ENCODE measurements around the gene ELMO1.

Gene ELMO1

DNA sequence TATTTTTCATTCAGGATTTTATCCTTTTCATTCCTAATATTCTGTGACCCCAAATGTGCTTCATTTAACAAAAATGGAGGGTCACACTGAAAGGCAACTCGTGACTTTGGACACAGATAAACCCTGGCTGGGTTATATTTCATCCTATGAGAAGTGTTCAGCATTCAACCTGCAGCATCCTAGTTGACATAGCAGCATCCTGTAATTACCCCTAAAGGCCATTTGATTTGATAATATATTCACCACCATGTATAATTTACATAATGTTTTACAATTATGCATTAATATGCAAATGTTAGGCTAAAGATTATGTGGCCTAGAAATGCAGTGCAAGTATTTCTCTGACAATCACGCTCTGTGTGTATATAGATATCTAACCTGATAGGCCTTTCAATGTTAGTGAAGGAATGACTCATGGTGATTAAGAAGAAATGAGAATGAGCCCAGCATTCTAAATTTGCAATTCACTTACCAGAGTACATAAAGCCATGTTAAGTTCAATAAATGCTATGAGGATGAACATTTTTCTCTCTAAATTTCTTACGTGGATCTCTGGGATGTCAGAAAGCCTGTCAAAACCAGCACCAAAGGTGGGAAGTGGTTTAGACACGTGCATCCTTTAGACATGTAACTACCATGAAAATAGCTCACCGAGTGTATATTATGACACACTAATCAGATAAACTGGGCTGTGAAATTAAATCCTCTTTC lies 386.7 kb downstream of the ELMO1 start:
- no peak overlapping the region for H3K27ac ChIP-seq
- DNase-seq = no peak
- H3K9me3 ChIP-seq (ENCODE audit: severe bottlenecking) = no peaks in the 10 kb centered on the region
- no peak overlapping the region for H3K4me3 ChIP-seq (ENCODE audit: low read depth, low read length)
- H3K27me3 ChIP-seq (ENCODE audit: insufficient read depth, low read depth, severe bottlenecking) = no peaks in the 10 kb centered on the region
- TF ChIP-seq CTCF (IDR thresholded peaks at IDR 0.05; ENCODE audit: low read depth, low read length) = no peak
- H3K36me3 ChIP-seq = no peaks in the 10 kb centered on the region

GRCh38 chr7:37056234-37056912 lies 392.3 kb downstream of the ELMO1 start:
- no peak for DNase-seq
- no peaks in the 10 kb centered on the region for H3K27me3 ChIP-seq (ENCODE audit: insufficient read depth, low read depth, severe bottlenecking)
- no peak for TF ChIP-seq CTCF (IDR thresholded peaks at IDR 0.05; ENCODE audit: low read depth, low read length)

DNA sequence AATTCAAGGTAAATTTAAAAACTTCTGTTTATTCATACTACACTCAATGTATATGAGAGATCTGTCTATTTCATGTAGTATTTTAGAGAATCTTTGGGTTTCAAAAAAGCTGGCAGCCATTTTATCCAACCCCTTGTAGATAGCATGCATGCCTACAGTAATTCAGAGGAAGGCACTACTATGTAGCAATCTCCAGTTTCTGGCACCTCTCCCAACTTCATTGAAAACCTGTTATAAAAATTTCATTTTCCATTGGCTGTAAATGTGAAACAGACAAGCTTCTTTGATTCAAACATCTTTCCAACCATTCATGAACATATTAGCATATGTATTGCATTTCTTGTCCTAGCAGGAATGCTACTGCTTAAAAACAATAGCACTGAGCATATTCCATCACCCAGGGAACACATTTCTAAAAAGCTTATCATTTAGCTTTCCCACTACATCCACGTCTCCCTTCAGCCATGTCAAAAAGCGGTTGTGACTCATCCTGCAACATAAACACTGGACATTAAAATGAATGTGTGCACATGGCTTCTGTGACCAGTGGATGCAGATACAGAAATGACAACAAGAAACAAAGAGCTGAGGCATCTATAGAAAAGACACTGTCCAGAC lies 393.9 kb downstream of the ELMO1 start:
- no peak for TF ChIP-seq CTCF (IDR thresholded peaks at IDR 0.05; ENCODE audit: low read depth, low read length)
- no peaks in the 10 kb centered on the region for H3K9me3 ChIP-seq (ENCODE audit: severe bottlenecking)
- DNase-seq = no peak
- H3K27me3 ChIP-seq (ENCODE audit: insufficient read depth, low read depth, severe bottlenecking) = no peaks in the 10 kb centered on the region
- H3K27ac ChIP-seq = no peak overlapping the region
- no peak overlapping the region for H3K4me3 ChIP-seq (ENCODE audit: low read depth, low read length)
- no peaks in the 10 kb centered on the region for H3K36me3 ChIP-seq

More at GRCh38 chr7:37056234-37056912, 392.3 kb downstream of the ELMO1 start:
- no peak overlapping the region for H3K4me3 ChIP-seq (ENCODE audit: low read depth, low read length)
- no peaks in the 10 kb centered on the region for H3K9me3 ChIP-seq (ENCODE audit: severe bottlenecking)
- H3K27ac ChIP-seq = no peak overlapping the region
- no peaks in the 10 kb centered on the region for H3K36me3 ChIP-seq

- no peak overlapping the region for H3K4me3 ChIP-seq (ENCODE audit: low read depth, low read length)
- no peaks in the 10 kb centered on the region for H3K27me3 ChIP-seq (ENCODE audit: insufficient read depth, low read depth, severe bottlenecking)
- no peak for TF ChIP-seq CTCF (IDR thresholded peaks at IDR 0.05; ENCODE audit: low read depth, low read length)
- DNase-seq = no peak
- H3K36me3 ChIP-seq = no peaks in the 10 kb centered on the region
- no peak overlapping the region for H3K27ac ChIP-seq
- no peaks in the 10 kb centered on the region for H3K9me3 ChIP-seq (ENCODE audit: severe bottlenecking)
These were observed 396.0 kb downstream of the ELMO1 start for GRCh38 chr7:37052705-37053104.

DNA sequence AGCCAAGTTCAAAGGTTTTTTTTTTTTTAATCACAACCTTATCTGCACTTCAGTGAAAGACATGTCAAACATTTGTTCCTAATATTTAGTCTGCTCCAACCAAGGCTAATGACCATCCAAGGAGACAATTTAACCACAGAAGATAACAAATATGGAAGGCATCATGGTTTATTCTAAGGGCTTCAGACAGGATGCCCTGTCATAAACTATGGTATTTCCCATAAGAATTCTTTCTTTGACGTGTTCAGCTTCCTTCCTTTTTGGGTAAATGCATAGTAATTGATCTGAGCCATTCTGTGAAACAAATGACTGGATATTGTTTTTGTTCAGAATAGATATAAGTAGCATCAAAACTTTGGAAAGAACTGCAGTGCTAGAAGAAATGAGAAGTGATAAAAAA lies 397.9 kb downstream of the ELMO1 start:
- H3K9me3 ChIP-seq (ENCODE audit: severe bottlenecking) = no peaks in the 10 kb centered on the region
- TF ChIP-seq CTCF (IDR thresholded peaks at IDR 0.05; ENCODE audit: low read depth, low read length) = no peak
- H3K27ac ChIP-seq = no peak overlapping the region
- no peaks in the 10 kb centered on the region for H3K27me3 ChIP-seq (ENCODE audit: insufficient read depth, low read depth, severe bottlenecking)
- no peak for DNase-seq
- no peak overlapping the region for H3K4me3 ChIP-seq (ENCODE audit: low read depth, low read length)
- H3K36me3 ChIP-seq = no peaks in the 10 kb centered on the region

Measured in WERI-Rb-1 (cell line).